ENCODE results near the gene CHD5.

- TF ChIP-seq CTCF (IDR thresholded peaks at IDR 0.05) (no peak), POLR2A (IDR thresholded peaks at IDR 0.05) (no peak)
Observed at GRCh38 chr1:6071219-6071618, 108.9 kb downstream of the CHD5 start.
